RPMI7951 (cell line): Measurements from ENCODE around the gene MRGPRD. TPM values are rescaled to one million over a fixed set of nuclear protein-coding genes. Genes with fewer than 3 reads are reported as not detected.

Experiments
- DNase-seq: peaks from one replicate; pipeline ENCODE4 v3.0.0-alpha.2; 2012; ENCODE audit warnings: low read depth
- total RNA-seq: library from RNA; depleted of rRNA; stranded (reverse); fragments of >200 nt; shearing (Covaris generic); gene quantifications from 2 replicates; pipeline ENCODE4 v1.2.3, GENCODE V29; 2014; rRNA removed

Gene MRGPRD
- total RNA-seq, 1 experiment from 2014 or later: not detected

DNA sequence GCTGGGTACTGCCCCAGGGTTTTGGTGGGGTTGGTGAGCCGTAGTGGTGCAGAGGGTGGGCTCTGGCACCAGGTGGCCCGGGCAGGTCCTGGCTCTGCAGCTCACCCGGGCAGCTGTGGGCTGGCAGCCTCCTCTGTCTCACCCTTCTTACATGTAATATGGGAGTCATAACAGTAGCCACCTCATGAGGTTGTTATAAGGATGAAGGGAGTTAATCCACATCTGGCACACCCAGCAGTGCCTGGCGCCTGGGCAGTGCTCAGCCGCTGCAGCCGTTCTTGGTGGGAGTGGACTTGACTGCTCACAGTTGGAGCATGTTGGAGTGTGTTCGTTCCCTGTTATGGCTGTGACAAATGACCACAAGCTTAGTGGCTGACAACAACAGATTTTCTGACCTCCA, 48.4 kb downstream of the MRGPRD start:
- no peak for DNase-seq

GRCh38 chr11:68931911-68932310, 48.9 kb downstream of the MRGPRD start:
- no peak for DNase-seq

DNA sequence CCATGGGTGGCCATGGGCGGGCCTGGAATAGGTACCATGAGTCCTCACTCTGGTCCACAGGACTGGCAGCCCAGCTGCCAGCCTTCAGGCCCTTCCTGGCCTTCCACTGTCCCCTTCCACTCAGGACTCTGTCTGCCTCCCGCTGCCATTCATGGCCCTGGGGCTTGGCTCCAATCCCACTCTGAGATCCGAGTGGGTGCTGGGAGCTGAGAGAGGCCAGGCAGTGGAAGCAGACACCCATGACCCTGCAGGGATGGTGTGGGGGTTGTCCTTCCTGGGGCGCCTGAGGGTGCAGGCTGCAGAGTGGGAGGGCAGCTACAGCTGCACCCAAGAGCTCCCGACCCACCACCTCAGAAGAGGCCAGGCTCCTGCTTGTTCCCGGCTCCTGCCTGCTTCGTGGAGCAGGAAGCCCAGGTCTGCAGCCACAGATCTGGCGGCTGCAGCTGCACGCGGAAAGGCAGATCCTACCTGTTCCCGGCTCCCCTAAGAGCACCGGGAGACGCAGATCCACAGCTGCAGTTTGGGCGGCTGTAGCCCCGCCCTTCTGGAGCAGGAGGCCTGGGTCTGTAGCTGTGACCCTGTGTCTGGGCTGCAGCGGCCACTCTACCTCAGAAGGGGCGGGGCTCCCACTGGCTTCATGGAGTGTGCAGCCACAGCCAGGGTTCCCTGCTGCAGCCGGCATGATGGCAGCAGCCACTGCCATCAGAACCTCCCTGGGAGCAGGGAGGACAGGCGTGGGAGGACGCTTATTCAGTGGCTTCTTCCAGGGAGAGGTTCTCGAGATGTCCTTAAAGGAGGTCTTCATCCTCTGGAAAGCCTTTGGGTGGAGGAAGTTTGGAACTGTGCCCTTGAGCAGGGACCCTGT, 49.6 kb downstream of the MRGPRD start:
- no peak for DNase-seq

Other genes starting within 250 kb of the MRGPRD start
- 0.96 and 1.1 TPM in 2 replicates for gene TESMIN, start 229.5 kb downstream of the MRGPRD start, total RNA-seq
- 29.7 and 34.4 TPM in 2 replicates for gene CPT1A, start 139.1 kb downstream of the MRGPRD start, total RNA-seq
- 116 and 134 TPM in 2 replicates for gene MRPL21, start 77.2 kb downstream of the MRGPRD start, total RNA-seq
- 5.3 and 5.4 TPM in 2 replicates for gene IGHMBP2, start 77.1 kb downstream of the MRGPRD start, total RNA-seq
- under 0.01 TPM in 1 of 2 replicates, not detected in the other for gene MRGPRF, start 32.3 kb upstream of the MRGPRD start, total RNA-seq
- 3.2 and 4.7 TPM in 2 replicates for gene TPCN2, start 67.9 kb upstream of the MRGPRD start, total RNA-seq
- gene SMIM38, start 174.9 kb upstream of the MRGPRD start, total RNA-seq: not detected in 2 replicates